ENCODE measurements around the gene ANKH. TPM values are rescaled to one million over a fixed set of nuclear protein-coding genes. Genes with fewer than 3 reads are reported as not detected.

Gene ANKH
- total and polyA plus RNA-seq, 10 donors, result 9.0 to 87.3 (median 46.7) TPM

DNA sequence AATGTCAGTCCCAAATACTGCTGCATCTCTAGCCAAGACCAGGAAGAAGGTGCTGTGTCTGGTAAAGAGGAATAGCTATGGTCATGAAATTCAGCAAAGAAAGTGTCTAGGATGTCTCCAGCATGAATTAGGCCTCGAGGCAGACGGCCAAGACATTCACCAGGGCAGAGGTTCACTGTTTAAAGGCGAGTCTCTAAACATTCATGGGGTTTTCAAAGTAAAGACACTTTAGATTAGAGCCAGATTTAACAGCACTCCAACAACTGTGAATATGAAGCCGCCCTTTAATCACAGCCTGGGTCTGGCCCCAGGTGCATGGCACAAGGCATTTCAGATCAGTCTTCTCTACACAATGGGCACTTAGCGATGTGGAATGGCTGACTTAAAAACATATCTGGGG, 95.0 kb downstream of the ANKH start:
- H3K4me1 ChIP-seq, result no peaks in the 10 kb centered on the region
- TF ChIP-seq POLR2AphosphoS5 (IDR thresholded peaks at IDR 0.05) (no peak), POLR2A (IDR thresholded peaks at IDR 0.05) (no peak)
- TF ChIP-seq, protein P1, sequence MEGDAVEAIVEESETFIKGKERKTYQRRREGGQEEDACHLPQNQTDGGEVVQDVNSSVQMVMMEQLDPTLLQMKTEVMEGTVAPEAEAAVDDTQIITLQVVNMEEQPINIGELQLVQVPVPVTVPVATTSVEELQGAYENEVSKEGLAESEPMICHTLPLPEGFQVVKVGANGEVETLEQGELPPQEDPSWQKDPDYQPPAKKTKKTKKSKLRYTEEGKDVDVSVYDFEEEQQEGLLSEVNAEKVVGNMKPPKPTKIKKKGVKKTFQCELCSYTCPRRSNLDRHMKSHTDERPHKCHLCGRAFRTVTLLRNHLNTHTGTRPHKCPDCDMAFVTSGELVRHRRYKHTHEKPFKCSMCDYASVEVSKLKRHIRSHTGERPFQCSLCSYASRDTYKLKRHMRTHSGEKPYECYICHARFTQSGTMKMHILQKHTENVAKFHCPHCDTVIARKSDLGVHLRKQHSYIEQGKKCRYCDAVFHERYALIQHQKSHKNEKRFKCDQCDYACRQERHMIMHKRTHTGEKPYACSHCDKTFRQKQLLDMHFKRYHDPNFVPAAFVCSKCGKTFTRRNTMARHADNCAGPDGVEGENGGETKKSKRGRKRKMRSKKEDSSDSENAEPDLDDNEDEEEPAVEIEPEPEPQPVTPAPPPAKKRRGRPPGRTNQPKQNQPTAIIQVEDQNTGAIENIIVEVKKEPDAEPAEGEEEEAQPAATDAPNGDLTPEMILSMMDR (IDR thresholded peaks at IDR 0.05 in 8 of 11, conservative IDR thresholded peaks at IDR 0.05 in 3 of 11), result no peak
- DNase-seq, result no peak
- WGBS, 5 donors, result 78 to 93% (median 87%) methylated on average over 5 of the region's 5 CpGs
- H3K27ac ChIP-seq, result no peak overlapping the region
- H3K27me3 ChIP-seq (replicated peaks in 1 of 7), result no peaks in the 10 kb centered on the region
- H3K9me3 ChIP-seq, result no peaks in the 10 kb centered on the region
- no peak overlapping the region for H3K4me3 ChIP-seq
- intact Hi-C loops (cut with DNase I; ENCODE audit: low total_unique reads), result no loop called here
- H3K36me3 ChIP-seq, result peaks cover 0 to 7% (median 0%) of the 10 kb centered on the region in 6 donors

DNA sequence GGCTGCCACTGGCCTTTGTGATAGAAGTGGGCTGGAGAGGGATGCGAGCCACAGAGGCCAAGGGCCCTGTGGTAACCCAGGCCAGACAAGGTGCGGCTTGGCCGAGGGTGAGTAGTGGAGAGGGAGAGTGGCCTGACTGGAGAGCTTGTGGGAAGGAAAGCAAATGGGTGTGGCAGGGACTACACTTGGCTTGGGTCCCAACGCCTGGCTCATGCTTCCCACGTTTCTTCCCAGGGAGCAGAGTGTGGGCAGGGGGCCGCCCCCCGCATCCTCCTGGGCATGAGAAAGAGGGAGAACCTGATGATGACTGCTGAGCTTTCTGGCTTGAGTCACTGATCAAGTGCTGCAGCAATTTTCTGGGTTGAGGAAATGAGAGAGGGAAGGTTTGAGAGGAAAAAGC, 95.7 kb downstream of the ANKH start:
- no peak overlapping the region for H3K4me3 ChIP-seq
- peaks cover 0 to 4% (median 0%) of the 10 kb centered on the region in 6 donors for H3K36me3 ChIP-seq
- TF ChIP-seq POLR2AphosphoS5 (IDR thresholded peaks at IDR 0.05) (no peak), POLR2A (IDR thresholded peaks at IDR 0.05) (no peak)
- TF ChIP-seq, protein P1 (IDR thresholded peaks at IDR 0.05 in 8 of 11, conservative IDR thresholded peaks at IDR 0.05 in 3 of 11), result no peak
- H3K4me1 ChIP-seq, result no peaks in the 10 kb centered on the region
- no peaks in the 10 kb centered on the region for H3K27me3 ChIP-seq (replicated peaks in 1 of 7)
- H3K9me3 ChIP-seq, result no peaks in the 10 kb centered on the region
- WGBS, 5 donors, result 75 to 85% (median 77%) methylated on average over 7 of the region's 7 CpGs
- no peak overlapping the region for H3K27ac ChIP-seq
- intact Hi-C loops (cut with DNase I; ENCODE audit: low total_unique reads), result no loop called here
- DNase-seq, result no peak

DNA sequence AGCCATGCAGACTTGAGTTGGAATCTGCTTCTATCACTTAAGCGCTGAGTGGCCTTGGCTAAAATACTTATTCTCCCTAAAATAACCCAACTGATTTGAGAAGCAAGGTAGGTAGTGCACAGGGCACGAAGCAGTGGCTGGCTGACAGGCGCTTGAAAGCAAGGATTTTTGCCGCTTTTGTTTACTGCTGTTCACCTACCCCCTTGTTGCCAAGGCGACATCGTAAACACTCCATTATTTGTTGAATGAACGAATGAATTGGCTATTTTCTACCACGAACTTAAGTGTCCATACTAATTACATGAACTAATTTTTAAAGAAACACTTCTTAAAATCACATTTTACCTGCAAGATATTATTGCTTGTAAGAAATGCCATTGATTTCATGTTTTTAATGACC, 98.0 kb downstream of the ANKH start:
- WGBS, 5 donors, result 93 to 94% (median 93%) methylated on average over 8 of the region's 8 CpGs
- H3K9me3 ChIP-seq, result no peaks in the 10 kb centered on the region
- peaks cover 0 to 4% (median 0%) of the 10 kb centered on the region in 6 donors for H3K36me3 ChIP-seq
- H3K4me1 ChIP-seq, result no peaks in the 10 kb centered on the region
- intact Hi-C loops (cut with DNase I; ENCODE audit: low total_unique reads), result no loop called here
- DNase-seq, result no peak
- H3K27me3 ChIP-seq (replicated peaks in 1 of 7), result no peaks in the 10 kb centered on the region
- TF ChIP-seq, protein P1 (IDR thresholded peaks at IDR 0.05 in 8 of 11, conservative IDR thresholded peaks at IDR 0.05 in 3 of 11), result no peak
- no peak for TF ChIP-seq POLR2AphosphoS5 (IDR thresholded peaks at IDR 0.05)
- no peak for TF ChIP-seq POLR2A (IDR thresholded peaks at IDR 0.05)
- H3K27ac ChIP-seq, result no peak overlapping the region
- no peak overlapping the region for H3K4me3 ChIP-seq

DNA sequence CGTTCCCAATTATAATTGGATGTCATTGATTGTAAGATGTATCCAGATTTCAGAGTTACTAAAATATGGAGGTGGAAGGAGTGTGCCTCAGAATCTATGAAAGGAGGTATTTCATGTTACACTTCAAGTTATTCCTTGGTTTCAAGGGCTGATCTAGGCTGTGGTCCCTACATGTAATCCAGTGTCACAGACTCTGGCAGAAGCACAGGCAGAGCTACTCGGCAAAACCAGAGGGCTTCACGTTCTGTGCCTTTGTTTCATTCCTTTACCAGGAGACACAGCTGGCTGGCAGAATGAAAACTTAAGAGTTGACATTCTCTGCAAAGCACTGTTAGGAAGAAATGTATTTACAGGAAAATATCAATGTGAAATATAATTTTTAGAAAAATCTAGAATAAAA, 99.6 kb downstream of the ANKH start:
- Histone ChIP-seq H3K27ac (no peak overlapping the region), H3K4me1 (no peaks in the 10 kb centered on the region), H3K4me3 (no peak overlapping the region), H3K36me3 (peaks cover 0 to 14% (median 2%) of the 10 kb centered on the region in 6 donors), H3K9me3 (no peaks in the 10 kb centered on the region), H3K27me3 (replicated peaks in 1 of 7) (no peaks in the 10 kb centered on the region)
- no peak for DNase-seq
- WGBS, 5 donors, result 94 to 99% (median 96%) methylated on average over 3 of the region's 3 CpGs
- TF ChIP-seq, protein P1 (IDR thresholded peaks at IDR 0.05 in 8 of 11, conservative IDR thresholded peaks at IDR 0.05 in 3 of 11), result no peak
- no peak for TF ChIP-seq POLR2AphosphoS5 (IDR thresholded peaks at IDR 0.05)
- no peak for TF ChIP-seq POLR2A (IDR thresholded peaks at IDR 0.05)
- intact Hi-C loops (cut with DNase I; ENCODE audit: low total_unique reads), result no loop called here
